H1 (cell line): ENCODE data around the gene SCN4A. TPM values are rescaled to one million over a fixed set of nuclear protein-coding genes. Genes with fewer than 3 reads are reported as not detected.

Experiments used
- CTCF ChIA-PET: fragments of 300-600 bp; sonication (Branson Sonifier 250); formaldehyde crosslinking; loops from one replicate; lab custom pipeline; 2021; ENCODE audit not compliant: partially characterized antibody; lab: Charles Lee
- POLR2A ChIA-PET: fragments of 300-600 bp; sonication (Branson Sonifier 250); formaldehyde crosslinking; loops from one replicate; lab custom pipeline; 2021; ENCODE audit warnings: inconsistent platforms; ENCODE audit not compliant: partially characterized antibody; lab: Charles Lee
- DNase-seq, 2 experiments: peaks; one replicate each; pipeline versions ENCODE4 v3.0.0 to v3.0.0-alpha.2; 2010 to 2022; ENCODE audit warnings: low spot score in 2 of 2, low read depth in 1 of 2, mixed read lengths in 1 of 2
- FAIRE-seq: peaks from 2 replicates; lab custom pipeline; 2011; peaks lifted over from hg19 to GRCh38; lab: Jason Lieb, UNC
- H2AFZ ChIP-seq: 2 replicates; pipeline ENCODE4 v1.8.1; 2012; ENCODE audit warnings: low read length, inconsistent platforms
- H2AK5ac ChIP-seq: 2 replicates; pipeline ENCODE4 v1.6.1; 2013; ENCODE audit warnings: low read depth, low read length
- H2BK120ac ChIP-seq: replicated peaks from 2 replicates; pipeline ENCODE3; 2013; ENCODE audit warnings: low read depth, low read length, inconsistent platforms
- H2BK12ac ChIP-seq: 2 replicates; pipeline ENCODE4 v1.6.1; 2013; ENCODE audit warnings: low read depth, low read length
- H2BK15ac ChIP-seq: 2 replicates; pipeline ENCODE4 v1.6.1; 2013; ENCODE audit warnings: low read length
- H2BK20ac ChIP-seq: 2 replicates; pipeline ENCODE4 v1.6.1; 2013; ENCODE audit warnings: low read length
- H2BK5ac ChIP-seq: 2 replicates; pipeline ENCODE4 v1.6.1; 2013; ENCODE audit warnings: low read depth, low read length
- H3K14ac ChIP-seq: 2 replicates; pipeline ENCODE4 v1.6.1; 2013; ENCODE audit warnings: inconsistent platforms; ENCODE audit not compliant: insufficient read length
- H3K18ac ChIP-seq: 2 replicates; pipeline ENCODE4 v1.6.1; 2013; ENCODE audit warnings: low read length; ENCODE audit errors: extremely low read depth
- H3K23ac ChIP-seq: 2 replicates; pipeline ENCODE4 v1.6.1; 2013; ENCODE audit warnings: inconsistent platforms; ENCODE audit not compliant: insufficient read length
- H3K23me2 ChIP-seq: 2 replicates; pipeline ENCODE4 v1.6.1; 2013; ENCODE audit warnings: low read depth, low read length
- H3K27ac ChIP-seq: 2 replicates; pipeline ENCODE4 v1.6.1; 2011; ENCODE audit warnings: low read depth, low read length, inconsistent platforms
- H3K27me3 ChIP-seq, 4 experiments: replicated peaks in 1 of 4; 1 replicate in 1 of 4; 2 replicates in 3 of 4; pipeline versions ENCODE4 v1.6.1 to v1.8.1; 2011 to 2013; ENCODE audit warnings: low read length in 3 of 4, mild to moderate bottlenecking in 3 of 4, inconsistent platforms in 2 of 4, mixed read lengths in 2 of 4, moderate library complexity in 1 of 4; ENCODE audit not compliant: control insufficient read depth in 3 of 4, insufficient read depth in 3 of 4; ENCODE audit errors: extremely low read depth in 1 of 4
- H3K36me3 ChIP-seq, 4 experiments: 2 replicates each; pipeline versions ENCODE4 v1.6.1 to v1.8.1; 2011 to 2013; ENCODE audit warnings: mild to moderate bottlenecking in 4 of 4, low read length in 3 of 4, moderate library complexity in 2 of 4, control low read depth in 1 of 4, inconsistent platforms in 1 of 4; ENCODE audit not compliant: insufficient read depth in 4 of 4, control insufficient read depth in 2 of 4
- H3K4ac ChIP-seq: replicated peaks from 2 replicates; pipeline ENCODE3; 2013; ENCODE audit warnings: low read length, low read depth, mixed read lengths, inconsistent platforms; ENCODE audit not compliant: insufficient read length
- H3K4me1 ChIP-seq, 4 experiments: replicated peaks in 1 of 4; 1 replicate in 1 of 4; 2 replicates in 3 of 4; pipeline versions ENCODE4 v1.6.1 to v1.8.1; 2011 to 2013; ENCODE audit warnings: low read length in 3 of 4, inconsistent platforms in 2 of 4, mixed read lengths in 1 of 4; ENCODE audit not compliant: insufficient read depth in 4 of 4, control insufficient read depth in 3 of 4
- H3K4me2 ChIP-seq, 2 experiments: 2 replicates each; pipeline versions ENCODE4 v1.6.1 to v1.8.1; 2011 to 2013; ENCODE audit warnings: low read depth in 2 of 2, low read length in 2 of 2, control low read depth in 1 of 2, inconsistent platforms in 1 of 2, mild to moderate bottlenecking in 1 of 2; ENCODE audit not compliant: insufficient read depth in 1 of 2
- H3K4me3 ChIP-seq, 4 experiments: fragments of 200-600, 300-600 bp in 1 of 4; sonication (generic), shearing (Covaris generic), sonication (Bioruptor Twin) in 1 of 4; 2 replicates each; pipeline versions ENCODE4 v1.5.1 to v1.8.1; 2011 to 2016; ENCODE audit warnings: low read length in 4 of 4, low read depth in 3 of 4, control low read depth in 2 of 4, inconsistent platforms in 2 of 4, mild to moderate bottlenecking in 2 of 4, mixed read lengths in 1 of 4, moderate library complexity in 1 of 4; ENCODE audit not compliant: insufficient read depth in 2 of 4; ENCODE audit errors: extremely low read depth in 1 of 4
- H3K56ac ChIP-seq: replicated peaks from 2 replicates; pipeline ENCODE3; 2013; ENCODE audit warnings: low read depth, mild to moderate bottlenecking, mixed read lengths, low read length, inconsistent platforms; ENCODE audit not compliant: insufficient read length
- H3K79me1 ChIP-seq: 2 replicates; pipeline ENCODE4 v1.6.1; 2013; ENCODE audit warnings: low read depth, low read length, control low read depth
- H3K79me2 ChIP-seq, 2 experiments: 2 replicates each; pipeline versions ENCODE4 v1.6.1 to v1.8.1; 2012 to 2013; ENCODE audit warnings: low read length in 2 of 2, mild to moderate bottlenecking in 2 of 2, inconsistent platforms in 1 of 2; ENCODE audit not compliant: insufficient read depth in 2 of 2, control insufficient read depth in 1 of 2
- H3K9ac ChIP-seq, 4 experiments: replicated peaks in 1 of 4; 1 replicate in 1 of 4; 2 replicates in 3 of 4; pipeline versions ENCODE4 v1.6.1 to v1.8.1; 2011 to 2013; ENCODE audit warnings: low read depth in 3 of 4, low read length in 3 of 4, control low read depth in 2 of 4, mild to moderate bottlenecking in 2 of 4, moderate library complexity in 2 of 4, inconsistent platforms in 1 of 4; ENCODE audit errors: extremely low read depth in 1 of 4
- H3K9me3 ChIP-seq, 2 experiments: 2 replicates each; pipeline versions ENCODE4 v1.6.1 to v1.8.1; 2012 to 2013; ENCODE audit warnings: mild to moderate bottlenecking in 2 of 2, moderate library complexity in 2 of 2, control low read depth in 1 of 2, inconsistent platforms in 1 of 2, low read depth in 1 of 2, low read length in 1 of 2, mixed read lengths in 1 of 2; ENCODE audit not compliant: insufficient read depth in 2 of 2
- H4K20me1 ChIP-seq, 2 experiments: replicated peaks in 1 of 2; 2 replicates each; pipeline versions ENCODE3 to v1.8.1; 2011 to 2013; ENCODE audit warnings: inconsistent platforms in 2 of 2, low read length in 2 of 2, mild to moderate bottlenecking in 1 of 2; ENCODE audit not compliant: insufficient read depth in 2 of 2, control insufficient read depth in 1 of 2
- H4K5ac ChIP-seq: 2 replicates; pipeline ENCODE4 v1.6.1; 2013; ENCODE audit warnings: low read length, low read depth, mixed read lengths, inconsistent platforms; ENCODE audit not compliant: insufficient read length
- H4K8ac ChIP-seq: 2 replicates; pipeline ENCODE4 v1.8.0; 2013; ENCODE audit warnings: mild to moderate bottlenecking, moderate library complexity, low read length, inconsistent platforms; ENCODE audit not compliant: insufficient read depth; ENCODE audit errors: extremely low read depth
- H4K91ac ChIP-seq: replicated peaks from 2 replicates; pipeline ENCODE3; 2013; ENCODE audit warnings: low read length, mixed read lengths, inconsistent platforms; ENCODE audit not compliant: insufficient read length
- SIX5 ChIP-seq: IDR thresholded peaks from 2 replicates; pipeline ENCODE4 v1.6.1; 2011; ENCODE audit warnings: mild to moderate bottlenecking, low read depth, low read length
- WGBS, 2 experiments: shearing (Covaris generic) in 1 of 2; methylation state at CpG; one replicate each; pipeline versions ENCODE4 v1.1.6 to v1.1.7; 2013 to 2015; ENCODE audit warnings: low lambda C conversion rate in 2 of 2, mixed read lengths in 2 of 2, inconsistent platforms in 1 of 2, low coverage in 1 of 2, missing lambda C conversion rate in 1 of 2; ENCODE audit not compliant: insufficient replicate concordance in 2 of 2, insufficient coverage in 1 of 2, insufficient read length in 1 of 2; ENCODE audit errors: extremely low coverage in 1 of 2, missing lambda C conversion rate in 1 of 2; 5-methylcytosine and 5-hydroxymethylcytosine counted together
- polyA plus RNA-seq, 7 experiments: library from polyadenylated mRNA; depleted of rRNA in 3 of 7; stranded (reverse) in 5 of 7; unstranded in 2 of 7; fragments of >200 nt in 5 of 7; fragments of 200-250 nt in 2 of 7; gene quantifications; 1 replicate in 5 of 7; 2 replicates in 1 of 7; 4 replicates in 1 of 7; pipeline versions ENCODE4 v1.2.1 to v1.2.3, GENCODE V29; 2011 to 2013; ENCODE audit warnings: missing spikeins in 2 of 7, mixed read lengths in 2 of 7
- total RNA-seq: library from RNA; stranded (reverse); fragmentation: NEBNext Ultra II Directional; extraction: Animal tissue kit (Norgen Biotek cat#: 25700); gene quantifications from 2 replicates; pipeline ENCODE4 v1.2.1, GENCODE V29; 2021

SCN4A gene
- total and polyA plus RNA-seq, 2 of the 8 experiments (the other 6 are each of a cell fraction or from before 2014, with no cell fraction given): 5.0 to 8.5 TPM

GRCh38 chr17:63928966-63929695 lies 43.6 kb downstream of the SCN4A start:
- no peaks in the 10 kb centered on the region for H3K9me3 ChIP-seq
- H3K56ac ChIP-seq: no peak overlapping the region
- no peaks in the 10 kb centered on the region for H4K20me1 ChIP-seq
- H3K79me2 ChIP-seq: no peaks in the 10 kb centered on the region
- H3K23me2 ChIP-seq: no peaks in the 10 kb centered on the region
- peaks cover 0 to 16% (median 12%) of the 10 kb centered on the region in 4 experiments; a peak in 6 of 7 replicates for H3K4me1 ChIP-seq
- no peak overlapping the region for H3K14ac ChIP-seq
- no peak overlapping the region for H2BK12ac ChIP-seq
- no peak overlapping the region for H3K9ac ChIP-seq
- H2AK5ac ChIP-seq: no peak overlapping the region
- POLR2A ChIA-PET: interaction anchor here (0.8 to 3.3 kb wide), 4 partner anchors 11 to 25 kb away, joined by 3 to 9 read pairs (median 6); no protein-coding TSS in a partner anchor
- no peak for FAIRE-seq
- H3K23ac ChIP-seq: no peak overlapping the region
- H3K79me1 ChIP-seq: no peaks in the 10 kb centered on the region
- no peak overlapping the region for H2BK120ac ChIP-seq
- TF ChIP-seq SIX5: no peak
- TF ChIP-seq, all 59 proteins: peak for 0
- Histone ChIP-seq H2BK5ac (no peak overlapping the region), H4K8ac (no peak overlapping the region), H2AFZ (no peak overlapping the region), H4K91ac (no peak overlapping the region), H3K27me3 (no peaks in the 10 kb centered on the region), H2BK20ac (no peak overlapping the region), H3K4me2 (no peak overlapping the region), H4K5ac (no peak overlapping the region), H3K27ac (no peak overlapping the region), H3K36me3 (no peaks in the 10 kb centered on the region), H3K4ac (no peak overlapping the region), H3K4me3 (no peak overlapping the region), H2BK15ac (no peak overlapping the region), H3K18ac (no peak overlapping the region)
- no peak for DNase-seq
- CTCF ChIA-PET: interaction anchor here (0.7 to 11.4 kb wide), 16 partner anchors 8 to 205 kb away, joined by 3 to 164 read pairs (median 4); partner anchors contain the start of genes CSHL1 and GH1
- WGBS, 2 experiments: 86% methylated on average over 10 of the region's 10 CpGs; no CpG with 5 or more reads in 1 of the 2 experiments
